ENCODE results near the gene BCAR1. TPM values are rescaled to one million over a fixed set of nuclear protein-coding genes. Genes with fewer than 3 reads are reported as not detected.

Gene BCAR1
- total and polyA plus RNA-seq, 2 experiments from 2014 or later: 37.9 to 140 TPM

DNA sequence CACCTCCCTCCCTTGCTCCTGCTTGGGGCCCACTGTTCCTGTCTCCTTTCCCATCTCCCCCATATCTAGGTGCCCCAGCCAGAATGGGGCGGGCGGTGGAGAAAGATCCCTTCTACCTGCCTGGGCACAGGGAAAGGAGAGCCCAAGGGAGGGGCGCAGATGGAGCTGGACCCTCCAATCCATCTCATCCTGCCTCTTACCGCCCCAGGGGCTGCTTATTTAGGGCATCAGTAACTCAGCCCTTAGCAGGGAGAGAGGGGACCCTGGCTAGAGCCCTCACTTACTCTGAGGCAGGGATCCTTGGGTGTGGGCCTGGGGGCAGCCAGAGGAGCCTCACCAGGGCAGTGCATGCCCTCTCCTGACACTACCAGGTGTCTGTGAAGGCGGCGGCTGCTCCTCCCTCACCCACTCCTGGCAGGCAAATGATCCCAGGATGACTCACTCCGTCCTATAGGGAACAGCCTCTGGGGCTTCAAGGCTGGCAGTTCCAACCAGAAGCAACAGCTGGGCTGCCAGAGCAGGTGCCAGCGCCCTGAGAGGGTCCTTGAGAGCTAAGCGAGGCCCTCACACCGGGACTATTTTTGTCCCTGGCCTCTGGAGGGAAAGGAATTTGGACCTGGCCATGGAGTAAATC lies 16.3 kb upstream of the BCAR1 start:
- Mint-ChIP-seq H3K27ac (no peak overlapping the region), H3K36me3 (ENCODE audit: low read depth) (peaks cover 11% of the 10 kb centered on the region; the same call in 2 of the 3 replicates), H3K27me3 (ENCODE audit: insufficient read depth, low read depth, poor library complexity) (peaks cover 21% of the 10 kb centered on the region), H3K4me1 (peaks cover 24% of the 10 kb centered on the region), H3K9me3 (no peaks in the 10 kb centered on the region), H3K4me3 (no peak overlapping the region)
- Histone ChIP-seq H3K79me2 (replicated peaks; ENCODE audit: insufficient read depth) (peaks cover 28% of the 10 kb centered on the region), H3K4me2 (no peak overlapping the region), H3K27me3 (ENCODE audit: insufficient read depth) (no peaks in the 10 kb centered on the region), H3K4me1 (ENCODE audit: insufficient read depth) (peaks cover 10% of the 10 kb centered on the region; the same call in 1 of the 2 replicates), H4K20me1 (replicated peaks; ENCODE audit: insufficient read depth) (peaks cover 22% of the 10 kb centered on the region), H3K36me3 (ENCODE audit: insufficient read depth) (no peaks in the 10 kb centered on the region), H3K9me2 (ENCODE audit: insufficient read depth) (no peaks in the 10 kb centered on the region), H3F3A (replicated peaks; ENCODE audit: low read depth) (0 out of 2 replicates have a peak, but pooled peaks cover 7% of the 10 kb centered on the region), H3K4me3 (no peak overlapping the region), H2AFZ (no peak overlapping the region), H3K27ac (ENCODE audit: low read depth) (no peak overlapping the region)
- ATAC-seq (no peak), DNase-seq (ENCODE audit: low spot score) (no peak)
- TF ChIP-seq ZNF331 (CRISPR knock-in tag; IDR thresholded peaks at IDR 0.05; ENCODE audit: low read depth) (no peak), NANOG (IDR thresholded peaks at IDR 0.05; ENCODE audit: borderline replicate concordance) (no peak), CREB1 (CRISPR knock-in tag; IDR thresholded peaks at IDR 0.05; ENCODE audit: low read depth) (no peak), ZNF114 (CRISPR knock-in tag; IDR thresholded peaks at IDR 0.05) (no peak), JUNB (IDR thresholded peaks at IDR 0.05; ENCODE audit: unreplicated experiment) (no peak), EZH2 (IDR thresholded peaks at IDR 0.05; ENCODE audit: low read depth, unreplicated experiment) (no peak), POLR2AphosphoS5 (IDR thresholded peaks at IDR 0.05; ENCODE audit: low read depth) (no peak), EZH2phosphoT487 (IDR thresholded peaks at IDR 0.05; ENCODE audit: unreplicated experiment) (no peak), STAT1 (IDR thresholded peaks at IDR 0.05; ENCODE audit: unreplicated experiment) (no peak)
- TF ChIP-seq, protein P1, sequence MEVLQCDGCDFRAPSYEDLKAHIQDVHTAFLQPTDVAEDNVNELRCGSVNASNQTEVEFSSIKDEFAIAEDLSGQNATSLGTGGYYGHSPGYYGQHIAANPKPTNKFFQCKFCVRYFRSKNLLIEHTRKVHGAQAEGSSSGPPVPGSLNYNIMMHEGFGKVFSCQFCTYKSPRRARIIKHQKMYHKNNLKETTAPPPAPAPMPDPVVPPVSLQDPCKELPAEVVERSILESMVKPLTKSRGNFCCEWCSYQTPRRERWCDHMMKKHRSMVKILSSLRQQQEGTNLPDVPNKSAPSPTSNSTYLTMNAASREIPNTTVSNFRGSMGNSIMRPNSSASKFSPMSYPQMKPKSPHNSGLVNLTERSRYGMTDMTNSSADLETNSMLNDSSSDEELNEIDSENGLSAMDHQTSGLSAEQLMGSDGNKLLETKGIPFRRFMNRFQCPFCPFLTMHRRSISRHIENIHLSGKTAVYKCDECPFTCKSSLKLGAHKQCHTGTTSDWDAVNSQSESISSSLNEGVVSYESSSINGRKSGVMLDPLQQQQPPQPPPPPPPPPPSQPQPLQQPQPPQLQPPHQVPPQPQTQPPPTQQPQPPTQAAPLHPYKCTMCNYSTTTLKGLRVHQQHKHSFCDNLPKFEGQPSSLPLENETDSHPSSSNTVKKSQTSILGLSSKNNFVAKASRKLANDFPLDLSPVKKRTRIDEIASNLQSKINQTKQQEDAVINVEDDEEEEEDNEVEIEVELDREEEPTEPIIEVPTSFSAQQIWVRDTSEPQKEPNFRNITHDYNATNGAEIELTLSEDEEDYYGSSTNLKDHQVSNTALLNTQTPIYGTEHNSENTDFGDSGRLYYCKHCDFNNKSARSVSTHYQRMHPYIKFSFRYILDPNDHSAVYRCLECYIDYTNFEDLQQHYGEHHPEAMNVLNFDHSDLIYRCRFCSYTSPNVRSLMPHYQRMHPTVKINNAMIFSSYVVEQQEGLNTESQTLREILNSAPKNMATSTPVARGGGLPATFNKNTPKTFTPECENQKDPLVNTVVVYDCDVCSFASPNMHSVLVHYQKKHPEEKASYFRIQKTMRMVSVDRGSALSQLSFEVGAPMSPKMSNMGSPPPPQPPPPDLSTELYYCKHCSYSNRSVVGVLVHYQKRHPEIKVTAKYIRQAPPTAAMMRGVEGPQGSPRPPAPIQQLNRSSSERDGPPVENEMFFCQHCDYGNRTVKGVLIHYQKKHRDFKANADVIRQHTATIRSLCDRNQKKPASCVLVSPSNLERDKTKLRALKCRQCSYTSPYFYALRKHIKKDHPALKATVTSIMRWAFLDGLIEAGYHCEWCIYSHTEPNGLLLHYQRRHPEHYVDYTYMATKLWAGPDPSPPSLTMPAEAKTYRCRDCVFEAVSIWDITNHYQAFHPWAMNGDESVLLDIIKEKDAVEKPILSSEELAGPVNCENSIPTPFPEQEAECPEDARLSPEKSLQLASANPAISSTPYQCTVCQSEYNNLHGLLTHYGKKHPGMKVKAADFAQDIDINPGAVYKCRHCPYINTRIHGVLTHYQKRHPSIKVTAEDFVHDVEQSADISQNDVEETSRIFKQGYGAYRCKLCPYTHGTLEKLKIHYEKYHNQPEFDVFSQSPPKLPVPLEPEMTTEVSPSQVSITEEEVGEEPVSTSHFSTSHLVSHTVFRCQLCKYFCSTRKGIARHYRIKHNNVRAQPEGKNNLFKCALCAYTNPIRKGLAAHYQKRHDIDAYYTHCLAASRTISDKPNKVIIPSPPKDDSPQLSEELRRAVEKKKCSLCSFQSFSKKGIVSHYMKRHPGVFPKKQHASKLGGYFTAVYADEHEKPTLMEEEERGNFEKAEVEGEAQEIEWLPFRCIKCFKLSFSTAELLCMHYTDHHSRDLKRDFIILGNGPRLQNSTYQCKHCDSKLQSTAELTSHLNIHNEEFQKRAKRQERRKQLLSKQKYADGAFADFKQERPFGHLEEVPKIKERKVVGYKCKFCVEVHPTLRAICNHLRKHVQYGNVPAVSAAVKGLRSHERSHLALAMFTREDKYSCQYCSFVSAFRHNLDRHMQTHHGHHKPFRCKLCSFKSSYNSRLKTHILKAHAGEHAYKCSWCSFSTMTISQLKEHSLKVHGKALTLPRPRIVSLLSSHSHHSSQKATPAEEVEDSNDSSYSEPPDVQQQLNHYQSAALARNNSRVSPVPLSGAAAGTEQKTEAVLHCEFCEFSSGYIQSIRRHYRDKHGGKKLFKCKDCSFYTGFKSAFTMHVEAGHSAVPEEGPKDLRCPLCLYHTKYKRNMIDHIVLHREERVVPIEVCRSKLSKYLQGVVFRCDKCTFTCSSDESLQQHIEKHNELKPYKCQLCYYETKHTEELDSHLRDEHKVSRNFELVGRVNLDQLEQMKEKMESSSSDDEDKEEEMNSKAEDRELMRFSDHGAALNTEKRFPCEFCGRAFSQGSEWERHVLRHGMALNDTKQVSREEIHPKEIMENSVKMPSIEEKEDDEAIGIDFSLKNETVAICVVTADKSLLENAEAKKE (CRISPR knock-in tag; IDR thresholded peaks at IDR 0.05): no peak
- TF ChIP-seq, protein P2, sequence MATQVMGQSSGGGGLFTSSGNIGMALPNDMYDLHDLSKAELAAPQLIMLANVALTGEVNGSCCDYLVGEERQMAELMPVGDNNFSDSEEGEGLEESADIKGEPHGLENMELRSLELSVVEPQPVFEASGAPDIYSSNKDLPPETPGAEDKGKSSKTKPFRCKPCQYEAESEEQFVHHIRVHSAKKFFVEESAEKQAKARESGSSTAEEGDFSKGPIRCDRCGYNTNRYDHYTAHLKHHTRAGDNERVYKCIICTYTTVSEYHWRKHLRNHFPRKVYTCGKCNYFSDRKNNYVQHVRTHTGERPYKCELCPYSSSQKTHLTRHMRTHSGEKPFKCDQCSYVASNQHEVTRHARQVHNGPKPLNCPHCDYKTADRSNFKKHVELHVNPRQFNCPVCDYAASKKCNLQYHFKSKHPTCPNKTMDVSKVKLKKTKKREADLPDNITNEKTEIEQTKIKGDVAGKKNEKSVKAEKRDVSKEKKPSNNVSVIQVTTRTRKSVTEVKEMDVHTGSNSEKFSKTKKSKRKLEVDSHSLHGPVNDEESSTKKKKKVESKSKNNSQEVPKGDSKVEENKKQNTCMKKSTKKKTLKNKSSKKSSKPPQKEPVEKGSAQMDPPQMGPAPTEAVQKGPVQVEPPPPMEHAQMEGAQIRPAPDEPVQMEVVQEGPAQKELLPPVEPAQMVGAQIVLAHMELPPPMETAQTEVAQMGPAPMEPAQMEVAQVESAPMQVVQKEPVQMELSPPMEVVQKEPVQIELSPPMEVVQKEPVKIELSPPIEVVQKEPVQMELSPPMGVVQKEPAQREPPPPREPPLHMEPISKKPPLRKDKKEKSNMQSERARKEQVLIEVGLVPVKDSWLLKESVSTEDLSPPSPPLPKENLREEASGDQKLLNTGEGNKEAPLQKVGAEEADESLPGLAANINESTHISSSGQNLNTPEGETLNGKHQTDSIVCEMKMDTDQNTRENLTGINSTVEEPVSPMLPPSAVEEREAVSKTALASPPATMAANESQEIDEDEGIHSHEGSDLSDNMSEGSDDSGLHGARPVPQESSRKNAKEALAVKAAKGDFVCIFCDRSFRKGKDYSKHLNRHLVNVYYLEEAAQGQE (IDR thresholded peaks at IDR 0.05; ENCODE audit: unreplicated experiment): no peak
- TF ChIP-seq, protein P3, sequence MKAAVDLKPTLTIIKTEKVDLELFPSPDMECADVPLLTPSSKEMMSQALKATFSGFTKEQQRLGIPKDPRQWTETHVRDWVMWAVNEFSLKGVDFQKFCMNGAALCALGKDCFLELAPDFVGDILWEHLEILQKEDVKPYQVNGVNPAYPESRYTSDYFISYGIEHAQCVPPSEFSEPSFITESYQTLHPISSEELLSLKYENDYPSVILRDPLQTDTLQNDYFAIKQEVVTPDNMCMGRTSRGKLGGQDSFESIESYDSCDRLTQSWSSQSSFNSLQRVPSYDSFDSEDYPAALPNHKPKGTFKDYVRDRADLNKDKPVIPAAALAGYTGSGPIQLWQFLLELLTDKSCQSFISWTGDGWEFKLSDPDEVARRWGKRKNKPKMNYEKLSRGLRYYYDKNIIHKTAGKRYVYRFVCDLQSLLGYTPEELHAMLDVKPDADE (IDR thresholded peaks at IDR 0.05): no peak
- TF ChIP-seq, protein P4, sequence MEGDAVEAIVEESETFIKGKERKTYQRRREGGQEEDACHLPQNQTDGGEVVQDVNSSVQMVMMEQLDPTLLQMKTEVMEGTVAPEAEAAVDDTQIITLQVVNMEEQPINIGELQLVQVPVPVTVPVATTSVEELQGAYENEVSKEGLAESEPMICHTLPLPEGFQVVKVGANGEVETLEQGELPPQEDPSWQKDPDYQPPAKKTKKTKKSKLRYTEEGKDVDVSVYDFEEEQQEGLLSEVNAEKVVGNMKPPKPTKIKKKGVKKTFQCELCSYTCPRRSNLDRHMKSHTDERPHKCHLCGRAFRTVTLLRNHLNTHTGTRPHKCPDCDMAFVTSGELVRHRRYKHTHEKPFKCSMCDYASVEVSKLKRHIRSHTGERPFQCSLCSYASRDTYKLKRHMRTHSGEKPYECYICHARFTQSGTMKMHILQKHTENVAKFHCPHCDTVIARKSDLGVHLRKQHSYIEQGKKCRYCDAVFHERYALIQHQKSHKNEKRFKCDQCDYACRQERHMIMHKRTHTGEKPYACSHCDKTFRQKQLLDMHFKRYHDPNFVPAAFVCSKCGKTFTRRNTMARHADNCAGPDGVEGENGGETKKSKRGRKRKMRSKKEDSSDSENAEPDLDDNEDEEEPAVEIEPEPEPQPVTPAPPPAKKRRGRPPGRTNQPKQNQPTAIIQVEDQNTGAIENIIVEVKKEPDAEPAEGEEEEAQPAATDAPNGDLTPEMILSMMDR (conservative IDR thresholded peaks at IDR 0.05; ENCODE audit: low read depth in 2 of 2): no peak
